ENCODE measurements around the gene PIGS.

- TF ChIP-seq CTCF (conservative IDR thresholded peaks at IDR 0.05) (no peak), EZH2 (IDR thresholded peaks at IDR 0.05; ENCODE audit: low read depth) (no peak)
Measured at GRCh38 chr17:28613931-28614381, 42.6 kb upstream of the PIGS start, which contains the start of gene RSKR.

Data from PC-9 (cell line).